HepG2 (cell line): ENCODE measurements around the gene ITGB7. TPM values are rescaled to one million over a fixed set of nuclear protein-coding genes. Genes with fewer than 3 reads are reported as not detected.

Experiments used
- ATAC-seq: fragments of 200-7000 bp; cut with Tn5 transposase; 3 replicates; pipeline ENCODE4 v1.9.1; 2020; ENCODE audit warnings: mild to moderate bottlenecking, moderate library complexity
- BruUV-seq: library from RNA; stranded (reverse); fragments of 400-500 nt; replicated peaks from 2 replicates; lab custom pipeline; 2021; lab: Mats Ljungman, UMichigan
- CTCF ChIA-PET: fragments of 300-600 bp; formaldehyde crosslinking; extraction: SDS; loops from one replicate; lab custom pipeline; 2021; ENCODE audit warnings: low total read pairs, inconsistent platforms, low intra/inter-chr PET ratio; lab: Yijun Ruan, JAX
- POLR2A ChIA-PET: fragments of 350-600 bp; sonication (Branson Sonifier 250); formaldehyde crosslinking; loops from one replicate; lab custom pipeline; 2020; ENCODE audit warnings: antibody characterized with exemption, inconsistent platforms; lab: Yijun Ruan, JAX
- DNase-seq: peaks from one replicate; pipeline ENCODE4 v3.0.0-alpha.2; 2015; ENCODE audit warnings: low spot score
- FAIRE-seq: peaks from 3 replicates; lab custom pipeline; 2011; peaks lifted over from hg19 to GRCh38; lab: Jason Lieb, UNC
- H2AFZ ChIP-seq: one replicate; pipeline ENCODE4 v1.6.1; 2011; ENCODE audit warnings: low read length, inconsistent platforms
- H3K27ac ChIP-seq: fragments of 300-600 bp; 3 replicates; pipeline ENCODE4 v1.8.0; 2011; ENCODE audit warnings: mixed run types, mild to moderate bottlenecking, mixed read lengths, low read length, inconsistent platforms; ENCODE audit not compliant: insufficient read depth; ENCODE audit errors: extremely low read length
- H3K27me3 ChIP-seq, 2 experiments: fragments of 200-600 bp in 1 of 2; 2 replicates in 1 of 2; 3 replicates in 1 of 2; pipeline versions ENCODE4 v1.6.0 to v1.8.0; 2011; ENCODE audit warnings: low read length in 2 of 2, mild to moderate bottlenecking in 2 of 2, moderate library complexity in 2 of 2, inconsistent platforms in 1 of 2; ENCODE audit not compliant: insufficient read depth in 2 of 2, control insufficient read depth in 1 of 2
- H3K36me3 ChIP-seq, 2 experiments: fragments of 200-600 bp in 1 of 2; replicated peaks in 1 of 2; 2 replicates in 1 of 2; 3 replicates in 1 of 2; pipeline versions ENCODE4 v1.5.1 to v1.8.0; 2011; ENCODE audit warnings: low read length in 2 of 2, inconsistent platforms in 1 of 2; ENCODE audit not compliant: insufficient read depth in 2 of 2, control insufficient read depth in 1 of 2
- H3K4me1 ChIP-seq: 2 replicates; pipeline ENCODE4 v1.5.1; 2012; ENCODE audit warnings: low read length, inconsistent platforms; ENCODE audit not compliant: insufficient read depth
- H3K4me2 ChIP-seq: 2 replicates; pipeline ENCODE4 v1.6.0; 2011; ENCODE audit warnings: low read depth, low read length, inconsistent platforms
- H3K4me3 ChIP-seq, 3 experiments: fragments of 200-600 bp in 1 of 3; sonication (generic), shearing (Covaris generic) in 1 of 3; replicated peaks in 1 of 3; 2 replicates each; pipeline ENCODE4 v1.5.1; 2011 to 2016; ENCODE audit warnings: low read length in 3 of 3, inconsistent platforms in 2 of 3, low read depth in 2 of 3, mild to moderate bottlenecking in 2 of 3, control low read depth in 1 of 3, mixed read lengths in 1 of 3; ENCODE audit not compliant: insufficient read depth in 1 of 3
- H3K79me2 ChIP-seq: one replicate; pipeline ENCODE4 v1.6.1; 2011; ENCODE audit warnings: low read length, inconsistent platforms; ENCODE audit not compliant: insufficient read depth
- H3K9ac ChIP-seq: 2 replicates; pipeline ENCODE4 v1.6.0; 2011; ENCODE audit warnings: mild to moderate bottlenecking, low read depth, low read length, inconsistent platforms; ENCODE audit not compliant: insufficient read depth
- H3K9me3 ChIP-seq: 2 replicates; pipeline ENCODE4 v1.5.1; 2012; ENCODE audit warnings: mild to moderate bottlenecking, low read length
- H4K20me1 ChIP-seq: 2 replicates; pipeline ENCODE4 v1.6.0; 2011; ENCODE audit warnings: inconsistent platforms, mild to moderate bottlenecking, low read length, moderate library complexity; ENCODE audit not compliant: insufficient read depth
- FOXJ3 ChIP-seq: sonication (generic); formaldehyde crosslinking; IDR thresholded peaks from 2 replicates; pipeline ENCODE4 v1.4.0; 2020; ENCODE audit warnings: missing genetic modification reagents, mild to moderate bottlenecking, borderline replicate concordance
- MIER3 ChIP-seq: IDR thresholded peaks from 2 replicates; pipeline ENCODE4 v1.6.1; 2016; ENCODE audit warnings: missing compliant biosample characterization, borderline replicate concordance
- PRDM4 ChIP-seq: sonication (generic); formaldehyde crosslinking; IDR thresholded peaks from 2 replicates; pipeline ENCODE4 v1.9.0; 2021; ENCODE audit warnings: missing genetic modification reagents, borderline replicate concordance
- SNAPC2 ChIP-seq: sonication (generic); formaldehyde crosslinking; IDR thresholded peaks from 2 replicates; pipeline ENCODE4 v1.8.1; 2022; ENCODE audit warnings: mild to moderate bottlenecking, missing genetic modification reagents
- ZNF33A ChIP-seq: sonication (generic); formaldehyde crosslinking; IDR thresholded peaks from 2 replicates; pipeline ENCODE4 v1.5.1; 2020; ENCODE audit warnings: missing genetic modification reagents, mild to moderate bottlenecking, moderate library complexity, borderline replicate concordance
- ZNF33B ChIP-seq: sonication (generic); formaldehyde crosslinking; IDR thresholded peaks from 2 replicates; pipeline ENCODE4 v1.5.1; 2020; ENCODE audit warnings: mild to moderate bottlenecking, missing genetic modification reagents
- WGBS: methylation state at CpG from one replicate; pipeline ENCODE4 v1.1.6; 2017; ENCODE audit warnings: low lambda C conversion rate; 5-methylcytosine and 5-hydroxymethylcytosine counted together
- in situ Hi-C: cut with HindIII; loops from 2 replicates; pipeline ENCODE4 v1.10.0; 2017; ENCODE audit warnings: low pct_unique_long_range_greater_than_20kb; ENCODE audit not compliant: extremely low pct_ligation_motif_present
- intact Hi-C: fragments of 100-400 bp; cut with micrococcal nuclease; formaldehyde crosslinking; loops from one replicate; pipeline ENCODE4 v1.10.0; 2022; ENCODE audit not compliant: unreplicated experiment
- polyA plus RNA-seq, 8 experiments: library from polyadenylated mRNA; depleted of rRNA in 3 of 8; stranded (reverse) in 7 of 8; unstranded in 1 of 8; fragments of >200 nt; fragmentation: Illumina TruSeq in 4 of 8; extraction: Trizol in 4 of 8; gene quantifications; 2 replicates each; pipeline versions ENCODE4 v1.2.1 to v1.2.3, GENCODE V29; 2011 to 2016; ENCODE audit warnings: low read depth in 4 of 8, missing spikeins in 1 of 8, mixed read lengths in 1 of 8; ENCODE audit not compliant: insufficient read depth in 1 of 8
- total RNA-seq, 5 experiments: library from RNA; depleted of rRNA; stranded (reverse); fragments of >200 nt; fragmentation: Illumina TruSeq; extraction: Trizol; gene quantifications; 2 replicates each; pipeline ENCODE4 v1.2.3, GENCODE V29; 2016; ENCODE audit warnings: low read depth in 1 of 5

ITGB7 gene
- total and polyA plus RNA-seq, 2 of the 13 experiments (the other 11 are each of a cell fraction or from before 2014, with no cell fraction given), result 0.16 to 0.18 TPM

GRCh38 chr12:53231671-53231920 lies 24.5 kb upstream of the ITGB7 start:
- ChIA-PET POLR2A (interaction anchor here (2.5 kb wide), 1 partner anchor 11 kb away, joined by 7 read pairs; no protein-coding TSS in a partner anchor), CTCF (no interaction called here)
- Histone ChIP-seq H3K9me3 (no peaks in the 10 kb centered on the region), H3K79me2 (no peaks in the 10 kb centered on the region), H4K20me1 (no peaks in the 10 kb centered on the region), H3K27ac (no peak overlapping the region), H3K36me3 (no peaks in the 10 kb centered on the region), H3K4me3 (peak overlapping the region in 1 of 3 experiments; percentile 37; a peak in 1 of 6 replicates), H2AFZ (no peak overlapping the region), H3K9ac (no peak overlapping the region), H3K4me2 (peak overlapping the region; percentile 42), H3K27me3 (peaks cover 10 to 59% of the 10 kb centered on the region in 2 experiments), H3K4me1 (peaks cover 38% of the 10 kb centered on the region)
- ATAC-seq, result no peak
- intact Hi-C loops (no loop called here), in situ Hi-C loops (no loop called here)
- TF ChIP-seq ZNF33A (CRISPR knock-in tag), result no peak
- no peak for TF ChIP-seq ZNF33B (CRISPR knock-in tag)
- TF ChIP-seq PRDM4 (CRISPR knock-in tag), result no peak
- no peak for TF ChIP-seq FOXJ3 (CRISPR knock-in tag)
- TF ChIP-seq MIER3 (CRISPR knock-in tag), result no peak
- no peak for TF ChIP-seq SNAPC2 (CRISPR knock-in tag)
- no CpG with 5 or more reads among the region's 9 CpGs for WGBS
- BruUV-seq, result no TSS peak
- FAIRE-seq, result no peak
- DNase-seq, result no peak
